NCI-H1436 treated with DMSO at 0.1 percent for 48 hours (cell line): ENCODE data around the gene IFIT1B.
"Not testable (repeated sequence)": the region's sequence is repeated elsewhere in the genome, so short reads cannot be mapped to it uniquely, and the experiment has no call there.

Experiments
- DNase-seq: peaks from one replicate; lab custom pipeline; 2025; lab: John Stamatoyannopoulos, UW

Gene IFIT1B

DNA sequence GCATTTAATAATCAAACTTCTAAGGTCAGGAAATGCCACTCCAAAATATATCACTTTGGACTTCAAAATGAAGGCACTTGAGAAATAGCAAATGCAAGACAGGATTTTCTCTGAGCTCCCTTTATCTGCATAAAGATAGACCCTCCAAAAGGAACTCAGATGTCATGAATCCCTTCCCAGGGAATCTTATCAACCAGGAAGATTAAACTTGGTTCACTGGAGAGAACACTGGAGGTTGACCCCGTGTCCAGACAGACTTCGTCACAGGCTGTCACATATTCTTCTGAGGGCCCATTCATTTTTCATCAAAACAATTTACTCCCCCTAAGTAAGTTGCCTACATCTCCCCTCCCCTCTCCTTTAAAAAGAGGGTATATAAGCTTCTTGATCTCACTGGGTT is 28.9 kb upstream of the IFIT1B start:
- DNase-seq: no peak

- DNase-seq: not testable (repeated sequence)
These were observed 27.1 kb upstream of the IFIT1B start for GRCh38 chr10:89350631-89351315.

- no peak for DNase-seq
These were observed 26.5 kb upstream of the IFIT1B start for GRCh38 chr10:89351412-89351779.

DNA sequence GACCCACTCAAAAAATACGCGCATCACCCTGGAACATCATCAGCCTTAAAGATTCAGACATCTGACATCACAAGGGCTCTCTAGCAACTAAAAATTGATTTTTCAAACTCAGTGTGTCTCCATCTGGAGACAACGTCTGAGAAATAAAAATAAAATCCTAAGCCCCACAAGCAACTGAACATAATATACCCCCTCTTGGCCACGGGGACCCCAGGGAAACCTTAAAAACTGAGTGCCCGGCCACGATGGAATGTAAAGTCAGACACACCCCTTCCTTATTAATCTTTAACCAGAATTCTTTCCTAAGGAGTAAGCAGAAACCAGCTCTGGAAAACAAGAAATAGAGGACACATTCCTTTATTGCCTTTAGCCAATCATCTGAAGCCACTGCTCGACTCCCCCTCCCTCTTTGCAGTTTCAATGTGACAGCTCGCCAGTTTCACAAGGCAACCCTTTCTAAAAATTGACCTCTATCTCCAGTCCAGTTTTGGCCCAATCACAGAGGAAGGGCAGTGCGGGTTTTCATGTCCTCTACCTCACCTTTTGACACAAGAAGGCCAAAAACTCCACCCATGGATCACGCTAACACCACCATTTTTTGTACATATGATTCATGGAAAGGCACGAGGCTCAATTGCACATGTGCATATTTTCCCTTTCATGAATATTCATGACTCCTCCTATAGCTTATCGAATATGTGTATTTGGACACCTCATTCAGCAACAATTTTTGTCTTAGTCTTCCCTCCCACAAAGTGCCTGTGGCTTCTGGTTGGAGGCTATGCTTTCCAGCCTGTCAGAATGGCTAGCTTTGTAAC is 25.9 kb upstream of the IFIT1B start:
- DNase-seq: no peak

GRCh38 chr10:89352802-89353201 is 25.1 kb upstream of the IFIT1B start:
- no peak for DNase-seq

- no peak for DNase-seq
These were observed 22.4 kb upstream of the IFIT1B start for GRCh38 chr10:89355394-89355931.

DNA sequence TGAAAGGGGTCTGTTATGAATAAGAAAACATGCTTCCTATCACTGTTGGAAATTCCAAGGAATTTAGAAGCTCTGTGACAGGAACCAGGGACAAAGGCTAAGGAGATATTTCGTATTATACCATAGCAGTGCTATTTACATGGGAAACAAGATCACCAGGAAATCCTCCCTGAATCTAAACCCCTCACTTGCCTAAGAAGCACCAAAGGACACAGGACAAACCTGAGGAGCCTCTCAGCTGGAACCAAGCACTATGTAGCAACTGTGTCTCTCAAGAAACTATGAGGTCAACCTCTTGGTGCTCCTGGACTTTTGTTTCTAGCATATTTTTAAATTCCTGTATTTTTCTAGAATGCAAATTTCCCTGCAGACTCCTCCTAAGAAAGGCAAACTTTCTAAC is 20.8 kb upstream of the IFIT1B start:
- no peak for DNase-seq

DNA sequence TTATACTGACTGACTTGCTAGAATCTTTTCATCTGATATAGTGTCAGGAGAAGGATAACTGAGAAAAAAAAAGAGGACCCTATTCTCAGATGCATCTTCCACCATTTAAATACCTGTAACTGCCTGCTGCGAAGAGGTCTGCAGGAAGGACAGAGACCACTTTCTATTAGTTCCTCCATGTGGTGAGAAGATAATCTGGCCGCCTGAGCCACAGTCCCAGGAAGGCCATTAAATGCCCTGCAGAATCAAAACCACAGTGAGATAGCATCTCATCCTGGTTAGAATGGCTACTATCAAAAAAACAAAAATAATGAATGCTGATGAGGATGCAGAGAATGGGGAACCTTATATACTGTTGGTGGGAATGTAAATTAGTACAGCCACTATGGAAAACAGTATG is 19.9 kb upstream of the IFIT1B start:
- no peak for DNase-seq

GRCh38 chr10:89360157-89360556 is 17.7 kb upstream of the IFIT1B start:
- DNase-seq: no peak

- no peak for DNase-seq
These were observed 14.9 kb upstream of the IFIT1B start for GRCh38 chr10:89362929-89363328.

DNA sequence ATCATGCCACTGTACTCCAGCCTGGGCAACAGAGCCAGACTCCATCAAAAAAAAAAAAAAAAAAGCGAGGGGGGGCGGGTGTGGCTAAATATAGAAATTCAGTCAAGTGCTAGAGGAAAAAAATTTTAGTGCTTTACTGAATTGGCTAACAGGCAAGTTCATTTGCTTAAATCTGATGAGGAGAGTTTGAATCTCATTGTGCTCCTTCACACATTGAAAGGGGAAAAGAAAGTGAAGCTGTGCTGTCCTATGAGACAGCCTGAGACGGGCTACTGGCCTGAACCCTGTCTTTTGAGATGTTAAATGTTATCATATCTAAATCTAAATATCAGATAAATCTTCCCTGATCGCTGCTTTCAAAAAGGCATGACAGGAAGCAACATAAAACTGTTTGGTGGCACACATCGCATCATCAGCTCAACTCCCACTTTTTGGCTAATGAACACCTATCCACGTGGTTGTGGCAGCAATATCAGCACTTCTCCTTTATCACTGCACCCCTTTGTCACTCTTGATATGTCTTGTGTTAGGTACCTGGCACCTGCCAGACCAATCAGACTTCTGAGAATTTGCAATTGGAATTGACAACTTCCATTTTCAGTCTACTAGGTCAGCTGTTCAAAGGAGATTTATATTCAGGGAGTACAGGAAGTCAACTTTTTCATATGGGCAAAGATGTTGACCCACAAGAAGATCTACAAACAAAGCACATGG is 14.0 kb upstream of the IFIT1B start:
- DNase-seq: no peak

- no peak for DNase-seq
These were observed 13.3 kb upstream of the IFIT1B start for GRCh38 chr10:89364531-89364930.

GRCh38 chr10:89367529-89367928 is 10.3 kb upstream of the IFIT1B start:
- DNase-seq: peak; percentile 40

GRCh38 chr10:89368129-89368528 is 9.7 kb upstream of the IFIT1B start:
- no peak for DNase-seq

GRCh38 chr10:89369156-89370105 is 8.4 kb upstream of the IFIT1B start:
- no peak for DNase-seq

DNA sequence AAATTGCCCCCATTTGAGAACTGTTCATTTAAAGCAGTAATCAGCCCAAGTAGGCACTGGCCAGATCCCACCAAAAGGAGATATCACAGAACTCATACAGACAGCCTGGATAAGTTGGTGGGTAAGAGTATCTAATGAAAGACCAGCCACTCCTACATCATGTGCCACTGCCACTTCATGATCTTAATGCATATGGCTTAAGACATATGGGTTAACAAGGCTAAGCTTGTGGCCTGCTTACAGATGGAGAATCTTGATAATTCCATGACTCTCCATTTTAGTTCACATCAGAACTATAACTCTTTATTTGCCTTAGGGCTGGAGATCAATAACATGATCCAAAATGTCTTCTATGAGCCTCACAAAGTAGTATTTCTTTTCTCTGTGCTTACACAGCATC is 6.8 kb upstream of the IFIT1B start:
- DNase-seq: no peak

- no peak for DNase-seq
These were observed 5.9 kb upstream of the IFIT1B start for GRCh38 chr10:89371987-89372386.

GRCh38 chr10:89373916-89374711 is 3.7 kb upstream of the IFIT1B start:
- DNase-seq: no peak

- no peak for DNase-seq
These were observed 3.1 kb upstream of the IFIT1B start for GRCh38 chr10:89374713-89375141.

- DNase-seq: no peak
These were observed 1.2 kb downstream of the IFIT1B start for GRCh38 chr10:89379103-89379502.

DNA sequence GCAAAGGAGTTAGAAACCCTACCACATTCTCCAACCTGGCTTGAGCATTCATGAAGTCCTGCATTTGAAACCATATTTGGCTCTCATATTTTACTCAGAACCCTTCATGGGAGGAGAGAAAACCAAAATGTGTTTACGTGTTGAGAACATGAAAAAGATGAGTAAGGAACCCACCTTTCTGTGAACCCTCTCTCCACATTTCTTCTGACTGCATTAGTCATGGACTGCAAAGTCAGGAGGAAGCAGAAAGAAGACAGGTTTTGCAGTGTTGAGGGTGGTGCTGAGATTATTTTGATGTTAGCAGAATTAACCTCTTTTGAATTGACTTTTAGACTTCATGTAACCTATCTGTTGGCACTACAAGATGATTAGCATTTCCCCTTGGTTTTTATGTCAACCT is 4.9 kb downstream of the IFIT1B start:
- DNase-seq: no peak
